ENCODE data around the gene CHCHD6.

CHCHD6 gene

GRCh38 chr3:126667631-126668449, 36.2 kb upstream of the CHCHD6 start:
- H3K4me1 ChIP-seq, result no peaks in the 10 kb centered on the region
- no peak overlapping the region for H3K4me3 ChIP-seq
- H3K36me3 ChIP-seq, result no peaks in the 10 kb centered on the region
- DNase-seq, result no peak
- TF ChIP-seq CTCF (IDR thresholded peaks at IDR 0.05), result no peak
- peaks cover 0 to 27% of the 10 kb centered on the region in 2 donors for H3K27me3 ChIP-seq
- no peaks in the 10 kb centered on the region for H3K9me3 ChIP-seq
- intact Hi-C loops (cut with DNase I; ENCODE audit: low total_unique reads), result no loop called here
- H3K27ac ChIP-seq, result no peak overlapping the region

- H3K9me3 ChIP-seq, result no peaks in the 10 kb centered on the region
- no peak overlapping the region for H3K27ac ChIP-seq
- H3K36me3 ChIP-seq, result no peaks in the 10 kb centered on the region
- TF ChIP-seq CTCF (IDR thresholded peaks at IDR 0.05), result no peak
- no peaks in the 10 kb centered on the region for H3K4me1 ChIP-seq
- peaks cover 0 to 19% of the 10 kb centered on the region in 2 donors for H3K27me3 ChIP-seq
- H3K4me3 ChIP-seq, result no peak overlapping the region
- DNase-seq, result no peak
- intact Hi-C loops (cut with DNase I; ENCODE audit: low total_unique reads), result no loop called here
Observed at GRCh38 chr3:126668450-126669401, 35.3 kb upstream of the CHCHD6 start.

- H3K9me3 ChIP-seq, result no peaks in the 10 kb centered on the region
- no peak for DNase-seq
- no peak overlapping the region for H3K4me3 ChIP-seq
- TF ChIP-seq CTCF (IDR thresholded peaks at IDR 0.05), result no peak
- no peaks in the 10 kb centered on the region for H3K36me3 ChIP-seq
- no peak overlapping the region for H3K27ac ChIP-seq
- intact Hi-C loops (cut with DNase I; ENCODE audit: low total_unique reads), result no loop called here
- no peaks in the 10 kb centered on the region for H3K4me1 ChIP-seq
- peaks cover 0 to 14% of the 10 kb centered on the region in 2 donors for H3K27me3 ChIP-seq
Observed at GRCh38 chr3:126671521-126671920, 32.5 kb upstream of the CHCHD6 start.

GRCh38 chr3:126672340-126672739, 31.7 kb upstream of the CHCHD6 start:
- Histone ChIP-seq H3K4me1 (no peaks in the 10 kb centered on the region), H3K4me3 (no peak overlapping the region), H3K9me3 (no peaks in the 10 kb centered on the region), H3K36me3 (no peaks in the 10 kb centered on the region), H3K27ac (no peak overlapping the region), H3K27me3 (peaks cover 0 to 17% of the 10 kb centered on the region in 2 donors)
- intact Hi-C loops (cut with DNase I; ENCODE audit: low total_unique reads), result no loop called here
- no peak for TF ChIP-seq CTCF (IDR thresholded peaks at IDR 0.05)
- DNase-seq, result no peak

- intact Hi-C loops (cut with DNase I; ENCODE audit: low total_unique reads), result no loop called here
- TF ChIP-seq CTCF (IDR thresholded peaks at IDR 0.05), result no peak
- Histone ChIP-seq H3K36me3 (no peaks in the 10 kb centered on the region), H3K9me3 (no peaks in the 10 kb centered on the region), H3K27me3 (peaks cover 0 to 19% of the 10 kb centered on the region in 2 donors), H3K27ac (no peak overlapping the region), H3K4me3 (no peak overlapping the region), H3K4me1 (no peaks in the 10 kb centered on the region)
- DNase-seq, result no peak
Observed at GRCh38 chr3:126672741-126673140, 31.3 kb upstream of the CHCHD6 start.
